HEK293T (cell line): ENCODE results near the gene TBC1D19.

Source experiments
- CTCF ChIA-PET: fragments of 350-600 bp; formaldehyde crosslinking; extraction: SDS; loops from one replicate; lab custom pipeline; 2021; ENCODE audit warnings: antibody characterized with exemption, inconsistent platforms; lab: Yijun Ruan, JAX
- POLR2A ChIA-PET: fragments of 350-600 bp; formaldehyde crosslinking; extraction: SDS; loops from one replicate; lab custom pipeline; 2020; ENCODE audit warnings: antibody characterized with exemption, inconsistent platforms; lab: Yijun Ruan, JAX
- DNase-seq: peaks from one replicate; pipeline ENCODE4 v3.0.0; 2012; ENCODE audit warnings: mixed read lengths; ENCODE audit errors: extremely low spot score
- ARNT ChIP-seq: fragments of 450-650 bp; IDR thresholded peaks from 2 replicates; pipeline ENCODE4 v1.6.1; 2017; ENCODE audit warnings: mild to moderate bottlenecking
- BHLHE40 ChIP-seq: fragments of 450-650 bp; IDR thresholded peaks from 2 replicates; pipeline ENCODE4 v1.6.1; 2016; ENCODE audit warnings: mild to moderate bottlenecking, moderate library complexity, borderline replicate concordance
- CTBP1 ChIP-seq: fragments of 450-650 bp; IDR thresholded peaks from 2 replicates; pipeline ENCODE4 v1.6.1; 2016; ENCODE audit warnings: borderline replicate concordance
- ELF4 ChIP-seq: fragments of 450-650 bp; IDR thresholded peaks from 2 replicates; pipeline ENCODE4 v1.6.1; 2017; ENCODE audit warnings: antibody characterized with exemption
- FOXA1 ChIP-seq: fragments of 450-650 bp; IDR thresholded peaks from 2 replicates; pipeline ENCODE4 v1.6.1; 2016; ENCODE audit warnings: mild to moderate bottlenecking
- FOXK2 ChIP-seq: fragments of 450-650 bp; IDR thresholded peaks from 2 replicates; pipeline ENCODE4 v1.6.1; 2016; ENCODE audit warnings: mild to moderate bottlenecking
- FOXM1 ChIP-seq: fragments of 450-650 bp; IDR thresholded peaks from 2 replicates; pipeline ENCODE4 v1.6.1; 2017; ENCODE audit warnings: mild to moderate bottlenecking, borderline replicate concordance
- HDGF ChIP-seq: fragments of 450-650 bp; IDR thresholded peaks from 2 replicates; pipeline ENCODE4 v1.6.1; 2017; ENCODE audit warnings: antibody characterized with exemption, borderline replicate concordance
- L3MBTL2 ChIP-seq: fragments of 450-650 bp; conservative IDR thresholded peaks from 2 replicates; pipeline ENCODE4 v1.6.1; 2016; ENCODE audit warnings: mild to moderate bottlenecking
- LEF1 ChIP-seq: fragments of 450-650 bp; IDR thresholded peaks from 2 replicates; pipeline ENCODE4 v1.6.1; 2017; ENCODE audit warnings: mild to moderate bottlenecking, borderline replicate concordance
- NFRKB ChIP-seq: fragments of 450-650 bp; IDR thresholded peaks from 2 replicates; pipeline ENCODE4 v1.6.1; 2016; ENCODE audit warnings: mild to moderate bottlenecking, moderate library complexity
- PKNOX1 ChIP-seq: fragments of 450-650 bp; IDR thresholded peaks from 2 replicates; pipeline ENCODE4 v1.6.1; 2016
- SP1 ChIP-seq: fragments of 450-650 bp; IDR thresholded peaks from 2 replicates; pipeline ENCODE4 v1.6.1; 2017
- SUZ12 ChIP-seq: fragments of 450-650 bp; IDR thresholded peaks from 2 replicates; pipeline ENCODE4 v1.6.1; 2016; ENCODE audit warnings: mild to moderate bottlenecking
- TARDBP ChIP-seq: fragments of 450-650 bp; IDR thresholded peaks from 2 replicates; pipeline ENCODE4 v1.6.1; 2016
- ZNF384 ChIP-seq: fragments of 450-650 bp; IDR thresholded peaks from 2 replicates; pipeline ENCODE4 v1.6.1; 2016

TBC1D19 gene

DNA sequence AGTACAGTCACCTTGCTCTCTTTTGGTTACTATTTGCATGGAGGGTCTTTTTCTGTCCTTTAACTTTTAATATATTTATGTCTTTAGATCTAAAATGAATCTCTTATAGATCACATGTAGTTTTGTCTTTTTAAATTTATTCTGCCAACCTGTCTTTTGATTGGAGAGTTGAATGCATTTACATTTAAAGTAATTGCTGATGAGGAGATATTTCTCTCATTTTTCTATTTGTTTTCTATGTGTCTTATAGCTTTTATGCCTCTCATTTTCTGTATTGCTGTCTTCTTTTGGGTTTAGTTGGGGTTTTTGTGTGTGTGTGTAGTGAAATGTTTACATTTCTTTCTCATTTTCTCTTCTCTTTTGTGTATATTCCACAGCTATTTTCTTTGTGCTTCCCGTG is 123.5 kb downstream of the TBC1D19 start:
- ChIA-PET POLR2A (no interaction called here), CTCF (no interaction called here)
- no peak for TF ChIP-seq PKNOX1
- no peak for TF ChIP-seq ZNF384
- no peak for DNase-seq

DNA sequence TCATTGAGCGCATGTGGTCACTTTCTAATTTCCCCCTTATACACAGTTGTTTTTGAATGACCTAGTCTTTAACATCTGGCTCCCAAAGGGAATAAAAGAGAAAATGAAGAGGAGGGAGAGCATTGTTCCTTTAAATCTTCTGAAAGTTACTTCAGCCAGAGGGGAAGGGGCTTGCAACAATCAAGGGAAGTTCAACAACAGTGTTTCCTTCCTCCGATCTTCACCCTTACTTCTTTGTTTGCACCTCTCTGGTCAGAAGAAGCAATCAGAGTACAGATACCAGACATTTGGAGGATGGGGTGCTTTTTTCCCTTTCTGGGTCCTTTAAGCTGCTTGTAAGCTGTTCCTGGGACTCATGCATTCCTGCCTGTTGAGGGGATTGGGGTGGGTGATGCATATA is 125.4 kb downstream of the TBC1D19 start:
- POLR2A ChIA-PET: no interaction called here
- CTCF ChIA-PET: no interaction called here
- TF ChIP-seq L3MBTL2 (no peak), NFRKB (no peak), FOXK2 (no peak), PKNOX1 (no peak), FOXA1 (no peak), LEF1 (no peak), FOXM1 (no peak), TARDBP (no peak), ZNF384 (no peak), ARNT (no peak), ELF4 (no peak), CTBP1 (no peak), SUZ12 (no peak), BHLHE40 (no peak), HDGF (no peak), SP1 (no peak)
- DNase-seq: no peak

GRCh38 chr4:26713563-26714151 is 129.8 kb downstream of the TBC1D19 start:
- POLR2A ChIA-PET: no interaction called here
- CTCF ChIA-PET: no interaction called here
- no peak for TF ChIP-seq ZNF384
- TF ChIP-seq SP1: no peak
- TF ChIP-seq CTBP1: no peak
- TF ChIP-seq PKNOX1: no peak
- no peak for TF ChIP-seq TARDBP
- no peak for TF ChIP-seq FOXM1
- TF ChIP-seq SUZ12: no peak
- no peak for DNase-seq

DNA sequence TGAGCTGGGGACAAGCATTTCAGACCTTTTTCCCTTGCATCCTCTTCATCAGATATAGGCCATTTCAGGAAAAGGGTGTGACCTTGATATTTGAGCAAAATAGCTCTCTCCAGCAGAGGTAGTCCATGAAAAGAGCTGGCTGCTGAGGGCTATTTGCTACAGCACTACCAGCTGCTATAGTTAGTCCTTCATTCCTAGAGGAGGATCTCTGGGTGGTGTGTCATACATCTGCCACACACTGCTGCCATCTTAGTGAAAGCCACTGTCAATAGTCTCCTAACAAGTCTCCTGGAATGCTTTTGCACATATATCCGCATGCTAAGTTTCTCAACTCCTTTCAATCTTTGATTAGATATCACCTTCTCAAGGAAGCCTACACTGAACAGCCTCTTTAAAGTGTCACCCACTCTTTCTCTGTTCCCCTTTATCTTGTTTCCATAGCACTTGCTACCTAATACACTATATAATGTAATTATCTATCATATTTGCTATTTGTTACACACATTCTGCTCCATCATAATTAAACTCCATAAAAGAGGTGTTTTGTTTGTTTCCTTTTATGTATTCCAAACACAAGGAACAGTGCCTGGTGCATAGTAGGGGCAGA is 131.9 kb downstream of the TBC1D19 start:
- TF ChIP-seq ARNT (no peak), SUZ12 (no peak), FOXK2 (no peak), HDGF (no peak), TARDBP (no peak), ZNF384 (no peak), ELF4 (no peak), LEF1 (no peak), FOXA1 (no peak)
- ChIA-PET CTCF (no interaction called here), POLR2A (no interaction called here)
- no peak for DNase-seq

DNA sequence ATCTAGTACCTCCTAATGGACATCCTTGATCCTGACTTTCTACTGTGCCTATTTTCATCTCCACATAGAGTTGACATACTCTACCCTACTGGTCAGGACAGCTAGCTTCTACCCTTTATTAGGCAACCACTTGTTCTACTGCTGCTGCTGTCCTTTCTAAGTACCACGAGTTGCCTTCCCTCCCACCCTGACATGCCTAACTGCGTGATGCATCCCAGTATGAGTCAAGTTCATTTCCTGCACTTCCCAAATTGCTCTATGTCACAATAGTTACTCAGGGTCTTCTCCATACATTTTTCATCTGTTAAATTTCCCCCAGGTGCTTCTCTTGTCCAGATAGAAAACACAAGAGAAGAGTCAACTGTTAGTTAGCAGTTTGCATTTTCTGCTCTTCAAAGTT is 133.4 kb downstream of the TBC1D19 start:
- TF ChIP-seq CTBP1: no peak
- TF ChIP-seq TARDBP: no peak
- no peak for TF ChIP-seq L3MBTL2
- no peak for TF ChIP-seq ZNF384
- no peak for TF ChIP-seq SUZ12
- TF ChIP-seq NFRKB: no peak
- TF ChIP-seq FOXM1: no peak
- TF ChIP-seq BHLHE40: no peak
- no peak for TF ChIP-seq ARNT
- TF ChIP-seq HDGF: no peak
- TF ChIP-seq FOXK2: no peak
- no peak for TF ChIP-seq PKNOX1
- TF ChIP-seq ELF4: no peak
- no peak for TF ChIP-seq SP1
- no peak for TF ChIP-seq FOXA1
- no peak for TF ChIP-seq LEF1
- POLR2A ChIA-PET: no interaction called here
- no peak for DNase-seq
- CTCF ChIA-PET: no interaction called here

- no peak for TF ChIP-seq PKNOX1
- no peak for TF ChIP-seq TARDBP
- TF ChIP-seq FOXK2: no peak
- TF ChIP-seq SUZ12: no peak
- no peak for TF ChIP-seq SP1
- no peak for TF ChIP-seq ARNT
- no peak for TF ChIP-seq BHLHE40
- TF ChIP-seq ELF4: no peak
- no peak for TF ChIP-seq LEF1
- TF ChIP-seq HDGF: no peak
- no peak for TF ChIP-seq CTBP1
- no peak for TF ChIP-seq FOXM1
- no peak for TF ChIP-seq FOXA1
- no peak for TF ChIP-seq NFRKB
- TF ChIP-seq ZNF384: no peak
- no peak for TF ChIP-seq L3MBTL2
- DNase-seq: no peak
- CTCF ChIA-PET: interaction anchor here (0.6 to 0.8 kb wide), 3 partner anchors 12 to 262 kb away, joined by 3 read pairs; no protein-coding TSS in a partner anchor
- POLR2A ChIA-PET: no interaction called here
These were observed 136.2 kb downstream of the TBC1D19 start for GRCh38 chr4:26719954-26720552.
